22Rv1 (cell line): Measurements from ENCODE around the gene ZNF654.

Experiments used
- H3K27ac ChIP-seq: fragments of 450-650 bp; 2 replicates; pipeline ENCODE4 v1.5.1; 2017
- CTCF ChIP-seq: fragments of 450-650 bp; IDR thresholded peaks from 2 replicates; pipeline ENCODE4 v1.5.1; 2017; ENCODE audit warnings: mild to moderate bottlenecking
- ZFX ChIP-seq: fragments of 450-650 bp; IDR thresholded peaks from 2 replicates; pipeline ENCODE4 v1.6.1; 2017; ENCODE audit warnings: antibody characterized with exemption, borderline replicate concordance

Gene ZNF654

GRCh38 chr3:88059380-88060170, 520 bp downstream of the ZNF654 start:
- H3K27ac ChIP-seq: peak overlapping the region; percentile 94
- TF ChIP-seq CTCF (no peak), ZFX (no peak)

- no peak overlapping the region for H3K27ac ChIP-seq
Measured at GRCh38 chr3:88061746-88062145, 2.7 kb downstream of the ZNF654 start.

GRCh38 chr3:88075072-88075471, 16.0 kb downstream of the ZNF654 start:
- peak overlapping the region; percentile 25; the same call in 1 of the 2 replicates for H3K27ac ChIP-seq
- TF ChIP-seq CTCF: no peak
- TF ChIP-seq ZFX: no peak

More at GRCh38 chr3:88061746-88062145, 2.7 kb downstream of the ZNF654 start:
- no peak for TF ChIP-seq ZFX
- TF ChIP-seq CTCF: no peak

- peak overlapping the region; percentile 25; the same call in 1 of the 2 replicates for H3K27ac ChIP-seq
- no peak for TF ChIP-seq ZFX
- TF ChIP-seq CTCF: no peak
Measured at GRCh38 chr3:88075497-88075896, 16.4 kb downstream of the ZNF654 start.

GRCh38 chr3:88076712-88077111, 17.7 kb downstream of the ZNF654 start:
- TF ChIP-seq ZFX (no peak), CTCF (no peak)
- H3K27ac ChIP-seq: no peak overlapping the region

GRCh38 chr3:88078932-88079331, 19.9 kb downstream of the ZNF654 start:
- H3K27ac ChIP-seq: no peak overlapping the region
- no peak for TF ChIP-seq CTCF
- TF ChIP-seq ZFX: no peak

GRCh38 chr3:88082854-88083253, 23.8 kb downstream of the ZNF654 start:
- H3K27ac ChIP-seq: no peak overlapping the region
- TF ChIP-seq ZFX: no peak
- TF ChIP-seq CTCF: no peak
